ENCODE measurements around the gene ITGA2B. TPM values are rescaled to one million over a fixed set of nuclear protein-coding genes. Genes with fewer than 3 reads are reported as not detected.
A peak's percentile ranks its signal among the peaks of the same experiment; 100 is the strongest.

Gene ITGA2B
- total RNA-seq, 1 experiment from 2014 or later: 8.3 TPM

GRCh38 chr17:44359006-44359405, 30.4 kb downstream of the ITGA2B start:
- Histone ChIP-seq H3K9ac (ENCODE audit: extremely low read depth, insufficient read length, low read length) (no peak overlapping the region), H3K18ac (ENCODE audit: insufficient read length, low read depth, low read length) (no peak overlapping the region), H2AFZ (ENCODE audit: low read length) (no peak overlapping the region), H4K20me1 (ENCODE audit: control insufficient read depth, insufficient read depth, insufficient read length) (no peaks in the 10 kb centered on the region), H3K4ac (ENCODE audit: low read depth, low read length) (no peak overlapping the region), H3T11ph (ENCODE audit: low read length) (no peak overlapping the region), H4K5ac (ENCODE audit: insufficient read length, low read depth, low read length) (no peak overlapping the region), H2BK120ac (ENCODE audit: low read depth, low read length, poor library complexity, severe bottlenecking) (no peak overlapping the region), H4K91ac (ENCODE audit: insufficient read length, low read depth, low read length) (no peak overlapping the region), H3K4me1 (ENCODE audit: insufficient read depth, low read length) (peaks cover 12% of the 10 kb centered on the region), H3K27ac (ENCODE audit: insufficient read length, low read depth, low read length) (no peak overlapping the region), H3K79me1 (ENCODE audit: insufficient read depth, low read depth, low read length, poor library complexity, severe bottlenecking) (no peaks in the 10 kb centered on the region), H3K4me2 (ENCODE audit: insufficient read depth, insufficient read length, low read length) (no peak overlapping the region), H2AK5ac (ENCODE audit: insufficient read length, low read length) (no peak overlapping the region), H3K14ac (ENCODE audit: insufficient read depth, low read length) (no peak overlapping the region), H3K79me2 (ENCODE audit: insufficient read depth, low read length) (no peaks in the 10 kb centered on the region), H3K56ac (ENCODE audit: insufficient read length, low read depth, low read length) (no peak overlapping the region), H3K27me3 (ENCODE audit: insufficient read depth, low read length) (no peaks in the 10 kb centered on the region), H3K23ac (ENCODE audit: insufficient read length, low read depth, low read length) (no peak overlapping the region), H2BK15ac (ENCODE audit: low read depth, low read length) (no peak overlapping the region), H2BK12ac (ENCODE audit: insufficient read length, low read depth, low read length) (no peak overlapping the region), H4K8ac (replicated peaks; ENCODE audit: insufficient read length, low read depth, low read length) (no peak overlapping the region), H2BK5ac (ENCODE audit: insufficient read length, low read length) (no peak overlapping the region), H2BK20ac (ENCODE audit: low read depth, low read length, poor library complexity, severe bottlenecking) (no peak overlapping the region), H3K9me3 (ENCODE audit: control insufficient read depth, low read depth, low read length) (no peaks in the 10 kb centered on the region), H3K23me2 (ENCODE audit: insufficient read length, low read depth, low read length, poor library complexity, severe bottlenecking) (peaks cover 12% of the 10 kb centered on the region)
- TF ChIP-seq CTCF (conservative IDR thresholded peaks at IDR 0.05): no peak
- H3K27me3 Mint-ChIP-seq (ENCODE audit: low read depth): peaks cover 2% of the 10 kb centered on the region
- peaks cover 22 to 36% of the 10 kb centered on the region in 2 experiments for H3K4me1 Mint-ChIP-seq
- WGBS (ENCODE audit: extremely low coverage, insufficient read length, low lambda C conversion rate): no CpG with 5 or more reads among the region's 6 CpGs
- H3K4me3 Mint-ChIP-seq: no peak overlapping the region
- no peak for DNase-seq
- peaks cover 0 to 15% (median 9%) of the 10 kb centered on the region in 3 experiments; a peak in 5 of 7 replicates for H3K36me3 Mint-ChIP-seq (ENCODE audit: insufficient read depth in 1 of 3, low read depth in 3 of 3)
- H3K27ac Mint-ChIP-seq: peak overlapping the region in 1 of 3 experiments; percentile 93; a peak in 3 of 7 replicates
- no peaks in the 10 kb centered on the region for H3K9me3 Mint-ChIP-seq

Data from H9 (cell line).